CD4-positive, alpha-beta T cell treated with Interferon alpha-2 for 1 hour (primary cell): ENCODE data around the gene CRYGD.
A peak's percentile ranks its signal among the peaks of the same experiment; 100 is the strongest.
"Not testable (repeated sequence)": the region's sequence is repeated elsewhere in the genome, so short reads cannot be mapped to it uniquely, and the experiment has no call there.

Source experiments
- DNase-seq, 2 donors: peaks; one replicate each; pipeline ENCODE4 v3.0.0-alpha.2; 2020 to 2022

CRYGD gene

DNA sequence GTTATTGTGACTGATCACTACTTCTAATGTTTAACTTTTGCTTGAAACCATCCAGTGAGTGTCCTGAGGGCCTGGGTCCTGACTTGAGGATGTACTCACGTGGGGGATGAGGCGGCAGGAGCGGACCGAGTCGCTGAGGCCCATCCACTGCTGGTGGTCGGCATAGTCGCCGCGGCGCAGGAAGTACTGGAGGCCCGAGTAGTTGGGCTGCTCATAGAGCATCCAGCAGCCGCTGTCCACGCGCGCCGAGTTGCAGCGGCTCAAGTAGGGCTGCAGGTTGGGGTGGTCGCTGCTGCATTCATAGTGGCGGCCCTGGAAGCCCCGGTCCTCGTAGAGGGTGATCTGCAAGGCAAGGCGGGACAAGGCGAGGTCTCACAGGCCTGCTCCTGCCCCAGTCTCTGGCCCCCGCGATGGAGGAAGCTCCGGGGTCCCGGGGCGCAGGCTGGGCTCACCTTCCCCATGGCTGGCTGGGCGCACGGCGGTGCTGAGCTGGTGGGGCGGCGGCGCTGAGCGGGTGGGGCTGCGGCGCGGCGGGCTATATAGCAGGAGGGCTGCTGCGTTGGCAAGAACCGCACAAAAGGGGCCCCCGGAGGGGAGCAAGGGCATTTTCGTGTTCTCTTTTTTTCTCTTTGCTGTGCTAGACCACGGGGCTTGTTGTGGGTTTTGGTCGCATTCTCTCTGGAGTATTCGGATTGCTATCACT lies at the start of gene CRYGD:
TSS of gene CRYGD (minus strand) at position 512 of the 703 bp plus-strand sequence. CDS start at position 461, 51 bp downstream.
- DNase-seq, result not testable (repeated sequence)

DNA sequence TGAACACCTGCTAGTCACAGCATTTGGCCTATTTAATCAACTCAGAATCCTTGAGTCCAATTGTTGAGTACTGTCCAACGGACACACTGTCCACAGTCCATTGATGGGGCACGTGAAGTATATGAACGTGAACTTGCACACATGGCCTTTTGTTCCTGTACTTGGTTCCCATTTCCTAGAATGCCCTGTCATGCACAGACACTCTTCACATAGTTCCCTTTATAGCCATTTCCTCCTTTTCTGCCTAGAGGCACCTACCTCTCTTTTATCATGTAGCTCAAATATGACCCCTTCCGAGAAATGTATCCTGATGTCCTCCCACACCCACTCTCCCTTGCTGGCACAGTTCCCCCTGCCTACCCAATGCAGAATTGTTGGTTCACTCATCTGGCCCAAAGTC lies 47.8 kb upstream of the CRYGD start:
- peak; percentile 14 to 57 for DNase-seq

DNA sequence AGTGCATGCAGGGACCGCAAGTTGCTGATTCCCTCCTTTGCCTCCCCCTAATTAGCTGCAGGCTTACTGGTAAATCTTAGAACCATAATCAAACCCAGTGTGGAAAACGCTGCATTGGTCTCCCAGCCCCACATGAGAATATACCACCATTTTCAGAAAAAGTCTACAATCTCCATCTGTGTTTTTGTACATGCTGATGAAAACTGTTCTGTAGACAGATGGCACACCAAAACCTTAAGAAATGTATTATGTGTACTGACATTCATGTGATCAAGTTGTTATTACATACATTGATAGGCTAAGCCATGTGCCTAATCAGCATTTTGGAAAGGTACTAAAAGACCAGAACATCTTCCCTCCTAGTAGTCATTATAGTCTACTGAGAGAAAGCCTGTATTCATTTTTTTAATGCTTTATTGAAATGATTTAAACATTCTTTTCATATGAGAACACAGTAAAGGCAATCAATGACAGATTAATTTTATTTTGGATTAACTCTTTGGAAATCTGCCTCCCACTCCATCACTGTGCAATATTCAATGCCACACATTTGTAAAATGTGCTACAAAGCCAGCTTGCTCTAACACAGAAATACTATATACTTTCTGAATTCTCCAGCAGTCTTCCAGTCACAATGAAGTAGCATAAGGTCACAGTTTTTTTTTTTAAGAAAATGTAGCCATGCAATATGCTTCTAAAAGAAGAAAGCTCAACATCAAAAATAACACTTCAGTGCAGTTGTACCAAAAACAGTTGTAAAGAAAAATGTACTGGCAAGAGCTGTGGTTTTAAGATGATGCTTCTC lies 40.8 kb upstream of the CRYGD start:
- DNase-seq, result no peak

DNA sequence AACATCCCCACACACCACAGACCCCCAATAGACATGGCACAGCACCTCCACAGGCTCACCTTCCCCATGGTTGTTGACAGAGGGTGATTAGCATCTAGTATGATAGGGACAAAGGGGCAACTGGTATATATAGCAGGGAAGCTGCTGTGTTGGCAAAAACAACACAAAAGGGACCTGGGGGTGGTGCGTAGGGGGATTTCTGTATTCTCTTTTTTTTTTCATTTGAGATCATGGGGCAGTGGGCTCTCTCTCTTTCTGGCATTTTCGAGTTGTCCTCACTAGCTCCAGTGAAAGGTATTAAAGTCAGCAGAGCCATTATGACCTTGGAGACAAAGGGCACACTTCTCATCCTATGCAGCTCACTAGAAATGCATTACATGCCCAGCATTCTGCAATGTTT lies 39.2 kb upstream of the CRYGD start, which contains the start of gene CRYGA:
TSS of gene CRYGA (minus strand) at position 101 of the 400 bp plus-strand sequence. CDS start at position 68, 33 bp downstream.
- no peak for DNase-seq

DNA sequence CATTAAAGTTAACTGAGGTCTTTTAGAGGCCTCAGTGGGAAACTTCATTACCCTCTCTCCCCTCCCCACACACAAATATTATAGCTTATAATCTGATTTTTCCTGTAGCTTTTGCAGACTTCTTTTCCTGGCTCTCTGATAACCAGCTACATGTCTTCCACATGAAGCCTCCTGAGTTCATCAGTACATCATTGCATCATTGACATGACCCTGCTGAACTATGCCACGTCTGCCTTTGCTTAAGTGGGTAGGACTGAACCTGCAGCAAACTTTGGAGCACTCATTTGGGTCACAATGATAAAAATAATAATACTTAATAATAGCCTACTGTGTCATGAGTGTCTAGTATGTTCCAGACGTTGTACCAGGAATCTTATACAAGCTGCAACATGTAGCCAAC lies 32.1 kb upstream of the CRYGD start:
- no peak for DNase-seq

DNA sequence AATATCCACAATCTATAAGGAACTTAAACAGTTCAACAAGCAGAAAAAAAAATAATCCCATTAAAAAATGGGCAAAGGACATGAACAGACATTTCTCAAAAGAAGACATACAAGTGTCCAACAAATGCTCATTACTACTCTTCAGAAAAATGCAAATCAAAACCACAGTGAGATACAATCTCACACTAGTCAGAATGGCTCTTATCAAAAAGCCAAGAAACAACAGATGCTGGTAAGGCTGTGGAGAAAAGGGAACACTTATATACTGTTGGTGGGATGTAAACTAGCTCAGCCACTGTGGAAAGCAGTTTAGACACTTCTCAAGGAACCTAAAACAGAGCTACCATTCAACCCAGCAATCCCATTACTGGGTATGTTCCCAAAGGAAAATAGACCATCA lies 28.8 kb upstream of the CRYGD start:
- no peak for DNase-seq

DNA sequence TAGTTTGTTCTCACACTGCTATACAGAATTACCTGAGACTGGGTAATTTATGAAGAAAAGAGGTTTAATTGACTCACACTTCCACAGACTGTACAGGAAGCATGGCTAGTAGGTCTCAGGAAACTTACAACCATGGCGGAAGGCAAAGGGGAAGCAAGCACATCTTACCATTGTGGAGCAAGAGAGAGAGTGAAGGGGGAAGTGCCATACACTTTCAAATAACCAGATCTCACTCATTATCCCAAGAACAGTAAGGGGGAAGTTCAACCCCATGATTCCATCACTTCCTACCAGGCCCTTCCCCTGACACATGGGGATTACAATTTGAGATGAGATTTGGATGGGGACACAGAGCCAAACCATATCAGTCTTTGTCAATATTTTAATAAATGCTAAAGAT lies 26.6 kb upstream of the CRYGD start:
- DNase-seq, result no peak

DNA sequence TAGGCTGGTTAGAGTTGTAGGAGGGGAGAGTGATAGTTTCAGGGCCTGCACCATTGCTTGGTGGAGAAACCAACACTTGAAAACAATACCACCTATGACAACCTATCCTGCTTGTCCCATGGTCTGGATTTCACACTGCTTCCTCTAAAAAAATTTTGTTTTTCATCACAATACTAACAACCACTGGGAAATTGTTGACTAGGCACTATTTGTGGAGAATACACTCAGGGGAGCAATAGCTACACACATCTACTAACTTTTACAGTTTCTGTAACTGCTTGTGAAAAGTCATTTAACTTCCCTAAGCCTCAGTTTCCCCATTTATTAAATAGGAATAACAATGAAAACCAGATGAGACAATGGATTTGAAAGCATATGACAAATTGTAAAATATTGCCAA lies 25.8 kb upstream of the CRYGD start:
- DNase-seq, result no peak

DNA sequence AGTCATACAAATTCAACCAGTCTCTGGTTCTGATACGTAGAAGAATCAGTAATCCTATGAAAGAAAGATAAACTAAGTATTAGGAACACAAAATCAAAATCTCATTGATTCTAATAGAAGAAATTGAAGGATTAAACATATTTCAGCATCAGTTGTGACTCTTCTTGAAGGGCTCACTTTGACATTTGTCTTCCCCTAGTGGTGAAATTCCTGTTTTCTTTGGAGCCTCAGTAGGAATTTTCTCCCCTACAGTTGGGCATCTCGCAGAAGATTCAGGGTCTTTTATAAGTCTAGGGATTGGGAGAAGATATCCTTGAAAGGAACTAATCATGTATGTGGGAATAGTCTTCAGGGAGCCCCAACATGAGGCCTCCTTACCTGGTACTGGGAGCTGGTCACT lies 24.5 kb upstream of the CRYGD start:
- no peak for DNase-seq

DNA sequence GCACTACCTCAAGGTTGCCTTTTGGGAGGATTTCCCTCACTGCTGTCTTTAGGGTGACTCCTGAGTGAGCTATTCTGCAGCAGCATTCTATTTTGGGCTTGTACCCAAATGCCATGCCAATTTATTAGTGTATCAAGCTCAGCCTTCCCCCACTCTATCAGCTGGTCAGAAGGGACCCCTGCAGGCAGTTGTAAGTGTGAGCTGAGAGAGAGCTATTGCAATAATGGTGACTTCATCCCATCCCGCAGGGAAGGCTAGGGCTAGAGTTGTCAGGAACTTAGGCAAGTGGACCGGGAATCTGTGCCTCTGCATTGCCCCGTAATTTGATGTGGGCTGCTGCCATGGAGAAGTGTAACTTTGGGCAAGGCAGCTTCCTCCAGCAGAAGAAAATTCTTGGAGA lies 23.4 kb upstream of the CRYGD start:
- no peak for DNase-seq

DNA sequence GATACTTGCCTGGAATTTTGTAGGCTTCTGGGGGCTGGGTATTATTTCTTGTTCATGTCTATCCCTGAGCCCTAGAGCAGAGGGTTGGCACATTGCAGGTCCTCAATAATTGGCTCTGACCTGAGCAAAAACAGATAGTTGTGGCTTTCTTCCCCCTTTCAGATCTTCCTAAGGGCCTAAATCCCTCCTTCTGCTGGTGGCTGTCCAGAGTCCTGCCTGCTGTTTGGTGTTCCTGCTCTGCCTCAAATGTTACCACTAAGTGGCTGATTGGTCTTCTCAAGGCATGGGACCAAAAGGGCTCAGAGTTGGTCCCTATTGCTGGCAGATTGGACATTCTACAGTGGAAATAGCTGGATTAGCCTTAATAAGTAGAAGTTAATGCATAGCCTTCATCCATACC lies 22.7 kb upstream of the CRYGD start:
- DNase-seq, result no peak

DNA sequence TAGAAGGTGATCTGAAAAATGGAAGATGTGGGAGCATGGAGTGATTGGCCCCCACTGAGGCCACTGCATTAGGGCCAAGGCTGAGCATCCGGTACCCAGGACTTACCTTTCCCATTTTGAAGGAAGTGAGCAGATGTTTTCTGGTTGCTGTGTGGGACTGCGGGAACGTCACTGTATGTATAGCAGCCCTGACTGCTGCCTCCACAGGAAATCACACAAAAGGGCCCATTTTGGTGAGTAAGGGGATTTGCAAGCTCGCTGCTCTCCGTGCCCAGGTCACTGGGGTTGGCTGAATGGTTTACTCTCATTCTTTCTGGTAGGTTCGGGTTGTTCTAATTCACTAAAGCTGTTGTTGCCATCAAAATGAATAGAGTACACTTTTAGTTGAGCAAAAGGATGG lies 21.7 kb upstream of the CRYGD start, which contains the start of gene CRYGB:
TSS of gene CRYGB (minus strand) at position 153 of the 400 bp plus-strand sequence. CDS start at position 115, 38 bp downstream.
- no peak for DNase-seq

DNA sequence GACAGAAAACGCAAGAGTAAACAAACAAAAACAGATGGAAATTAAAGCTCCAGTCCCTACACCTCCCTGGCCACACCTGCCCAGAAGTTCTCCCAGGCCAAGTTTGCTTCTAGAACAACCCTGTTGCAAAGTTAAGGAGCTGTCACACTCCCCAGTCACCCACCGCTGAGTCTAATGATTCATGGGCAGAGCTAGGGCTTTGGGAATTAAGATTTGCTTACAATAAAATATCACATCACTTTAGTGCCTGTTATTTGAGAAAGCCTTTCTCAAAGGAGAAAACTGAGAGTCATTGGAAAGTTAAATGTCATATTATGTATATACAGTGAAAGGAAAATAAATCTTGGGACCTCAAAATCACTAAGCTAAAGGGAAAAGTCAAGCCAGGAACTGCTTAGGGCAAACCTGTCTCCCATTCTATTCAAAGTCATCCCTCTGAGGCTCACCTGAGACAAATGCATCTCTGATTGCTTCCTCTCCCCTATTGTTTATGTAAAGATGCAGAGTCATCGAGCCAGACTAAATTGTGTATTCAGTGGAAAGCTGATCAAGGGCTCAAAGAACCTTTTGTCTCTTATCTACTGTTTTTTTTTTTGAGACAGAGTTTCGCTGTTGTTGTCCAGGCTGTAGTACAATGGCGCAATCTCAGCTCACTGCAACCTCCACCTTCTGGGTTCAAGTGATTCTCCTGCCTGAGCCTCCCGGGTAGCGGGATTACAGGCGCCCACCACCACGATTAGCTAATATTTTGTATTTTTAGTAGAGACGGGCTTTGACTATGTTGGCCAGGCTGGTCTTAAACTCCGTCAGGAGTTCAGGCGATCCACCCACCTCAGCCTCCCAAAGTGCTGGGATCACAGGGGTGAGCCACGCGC lies 18.8 kb upstream of the CRYGD start:
- no peak for DNase-seq

DNA sequence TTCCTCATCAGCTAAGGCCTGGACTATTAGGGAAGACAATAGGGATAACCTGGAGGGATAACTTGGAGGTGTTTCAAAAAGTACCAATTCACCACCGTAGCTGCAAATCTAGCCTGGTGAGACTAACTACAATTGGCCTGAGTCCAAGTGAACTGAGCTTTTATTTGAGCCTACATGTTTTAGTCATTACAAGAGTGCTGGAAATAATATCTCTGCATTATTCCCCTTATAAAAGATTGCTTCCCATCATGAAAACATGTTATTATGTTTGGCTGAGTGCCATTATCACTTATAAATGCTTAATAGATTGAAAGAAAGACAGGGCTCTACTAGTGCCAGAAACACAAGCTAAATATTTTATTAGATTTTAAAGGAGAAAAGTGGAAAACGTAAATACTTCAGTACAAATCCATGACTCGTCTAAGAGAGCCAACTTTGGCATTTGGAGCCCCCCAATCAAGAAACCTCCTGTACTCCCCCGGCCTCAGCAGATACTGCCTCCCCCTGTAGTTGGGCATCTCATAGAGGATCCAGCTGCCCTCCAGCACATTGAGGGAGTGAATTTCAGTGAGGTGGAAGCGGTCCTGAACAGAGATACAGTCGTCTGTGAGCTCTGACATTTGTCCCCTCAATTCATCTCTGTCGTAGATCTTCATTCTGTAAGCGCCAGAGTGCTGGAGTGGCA lies 18.1 kb upstream of the CRYGD start:
- no peak for DNase-seq

DNA sequence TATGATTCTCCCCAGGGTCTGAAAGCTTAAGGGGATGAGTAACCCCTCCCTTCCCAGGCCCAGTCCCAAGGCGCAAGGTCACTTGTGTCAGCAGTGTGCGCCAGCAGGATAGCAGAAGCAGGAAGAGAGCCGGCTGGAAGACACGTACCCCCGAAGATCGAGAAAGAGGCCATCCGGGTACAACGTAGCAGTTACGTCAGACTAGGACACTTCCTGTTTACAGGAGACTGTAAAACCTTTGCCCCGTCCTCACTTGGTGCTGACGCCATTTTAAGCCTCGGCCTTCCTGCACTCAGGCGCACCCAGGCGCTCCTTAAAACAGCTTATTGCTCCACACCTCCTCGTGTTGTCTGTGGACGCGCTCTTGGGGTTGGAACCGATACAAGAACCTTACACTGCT lies 15.1 kb upstream of the CRYGD start:
- DNase-seq, result no peak

DNA sequence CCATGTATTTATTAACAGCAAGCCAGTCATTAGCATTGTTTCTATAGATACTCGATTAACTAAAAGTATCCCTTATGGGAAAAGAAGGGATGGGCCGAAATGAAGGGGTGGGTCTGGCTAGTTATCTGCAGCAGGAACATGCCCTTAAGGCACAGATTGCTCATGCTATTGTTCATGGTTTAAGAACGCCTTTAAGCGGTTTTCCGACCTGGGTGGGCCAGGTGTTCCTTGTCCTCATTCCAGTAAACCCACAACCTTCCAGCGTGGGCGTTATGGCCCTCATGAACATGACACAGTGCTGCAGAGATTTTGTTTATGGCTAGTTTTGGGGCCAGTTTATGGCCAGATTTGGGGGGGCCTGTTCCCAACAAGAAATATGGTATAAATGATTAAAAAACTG lies 14.0 kb upstream of the CRYGD start:
- not testable (repeated sequence) for DNase-seq

DNA sequence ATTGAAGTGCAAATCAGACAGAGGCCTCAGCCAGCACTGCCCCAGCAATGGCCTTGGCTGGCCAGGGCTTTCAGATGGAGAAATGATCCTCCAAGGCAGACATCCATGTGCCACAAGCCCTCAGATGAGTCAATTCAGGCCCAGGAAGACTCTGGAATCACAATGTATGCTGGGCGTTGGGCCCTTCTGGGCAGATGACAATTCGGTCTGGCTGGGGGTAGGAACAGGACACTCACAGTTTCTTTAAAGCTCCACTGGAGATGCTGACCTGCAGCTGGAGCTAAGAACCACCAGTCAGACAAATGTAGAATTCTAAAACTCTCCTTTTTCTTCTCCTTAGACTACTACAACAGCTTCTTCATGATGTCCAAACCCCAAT lies 12.4 kb upstream of the CRYGD start:
- DNase-seq, result no peak

DNA sequence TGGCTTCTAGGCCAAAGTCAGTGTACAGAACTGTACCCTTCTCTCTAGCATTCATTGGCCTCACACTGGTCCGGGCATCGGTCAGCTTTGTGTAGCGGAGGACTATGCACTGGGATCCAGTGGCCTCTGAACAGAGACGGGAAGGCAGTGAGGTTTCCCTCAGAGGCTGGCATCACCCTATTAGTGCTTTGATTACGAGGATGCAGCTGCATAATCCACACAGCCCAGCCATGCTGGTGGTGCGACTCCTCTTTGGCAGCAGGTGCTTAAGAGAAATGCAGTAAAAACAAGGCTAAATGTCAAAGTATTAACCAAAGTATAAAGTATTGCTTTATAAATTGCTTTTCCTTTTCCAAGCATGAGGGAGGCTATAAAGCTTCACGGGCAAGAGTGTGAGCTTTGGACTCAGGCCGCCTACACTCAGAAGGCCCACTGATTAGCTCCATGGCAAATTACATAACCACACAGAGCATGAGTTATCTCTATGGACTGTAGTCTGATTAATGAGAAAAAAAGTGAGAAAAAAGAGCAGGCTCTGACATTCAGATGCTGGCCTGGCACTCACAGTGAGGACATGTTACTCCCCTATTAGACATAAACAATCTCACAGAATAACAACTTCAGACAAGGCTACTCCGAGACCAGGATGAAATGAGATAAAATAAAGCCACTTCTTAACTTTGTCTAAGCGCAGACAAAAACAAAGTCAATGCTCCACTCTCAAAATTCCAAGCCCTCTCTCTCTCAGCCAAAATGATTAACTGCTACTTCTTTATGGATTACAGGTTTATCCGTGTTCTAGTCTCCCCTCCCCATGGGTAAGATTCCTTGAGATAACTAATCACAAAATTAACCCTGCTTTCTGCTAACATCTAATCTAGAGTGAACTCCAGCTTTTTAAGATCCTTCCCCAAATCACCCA lies 11.7 kb upstream of the CRYGD start:
- DNase-seq, result no peak

DNA sequence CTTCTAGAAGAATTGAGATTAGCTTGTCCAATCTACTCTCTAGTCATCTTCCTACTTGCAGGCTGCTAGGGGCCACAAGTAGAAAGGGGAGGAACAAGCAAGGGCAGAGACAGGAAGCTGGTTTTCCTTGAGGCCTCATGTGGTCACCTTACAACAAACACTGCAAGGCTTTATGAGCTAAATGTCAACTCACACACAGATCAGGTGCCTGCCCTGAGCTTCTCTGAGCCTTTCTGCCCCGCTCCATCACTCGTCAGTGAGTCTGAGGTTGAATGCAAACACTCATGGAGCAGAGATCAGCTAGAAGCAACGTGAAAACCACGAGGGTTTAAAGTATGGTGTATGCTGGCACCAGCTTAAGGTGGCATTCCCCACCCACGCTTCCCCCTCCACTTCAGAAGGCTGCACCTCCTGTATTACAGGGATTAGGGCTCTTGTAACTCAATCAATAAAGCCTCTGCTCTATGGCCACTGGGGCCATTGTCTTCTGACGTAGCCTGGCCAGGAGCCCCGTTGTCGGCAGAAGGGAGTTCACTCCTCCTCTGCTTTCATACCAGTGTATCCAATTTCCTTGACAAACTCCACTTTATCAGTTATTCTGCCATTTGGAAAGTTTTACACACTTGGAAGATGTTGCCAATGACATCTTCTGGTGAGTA lies 10.7 kb upstream of the CRYGD start:
- no peak for DNase-seq

DNA sequence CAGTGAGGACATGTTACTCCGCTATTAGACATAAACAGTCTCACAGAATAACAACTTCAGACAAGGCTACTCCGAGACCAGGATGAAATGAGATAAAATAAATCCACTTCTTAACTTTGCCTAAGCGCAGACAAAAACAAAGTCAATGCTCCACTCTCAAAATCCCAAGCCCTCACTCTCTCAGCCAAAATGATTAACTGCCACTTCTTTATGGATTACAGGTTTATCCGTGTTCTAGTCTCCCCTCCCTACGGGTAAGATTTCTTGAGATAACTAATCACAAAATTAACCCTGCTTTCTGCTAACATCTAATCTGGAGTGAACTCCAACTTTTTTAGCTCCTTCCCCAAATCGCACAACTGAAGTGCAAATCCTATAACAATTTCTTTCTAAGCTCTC lies 6.4 kb upstream of the CRYGD start:
- no peak for DNase-seq
